AG04450 (cell line): Measurements from ENCODE around the gene GRID1. TPM values are rescaled to one million over a fixed set of nuclear protein-coding genes. Genes with fewer than 3 reads are reported as not detected.

Experiments used
- CTCF ChIA-PET: fragments of 300-600, 350-600 bp; formaldehyde crosslinking; extraction: SDS; loops from one replicate; lab custom pipeline; 2022; ENCODE audit warnings: antibody characterized with exemption, inconsistent platforms; lab: Charles Lee
- POLR2A ChIA-PET: fragments of 350-600 bp; formaldehyde crosslinking; extraction: SDS; loops from one replicate; lab custom pipeline; 2021; ENCODE audit warnings: antibody characterized with exemption, inconsistent platforms; lab: Yijun Ruan, JAX
- DNase-seq: peaks from one replicate; pipeline ENCODE4 v3.0.0-alpha.2; 2011; ENCODE audit warnings: low read depth, low spot score
- H3K27ac ChIP-seq: one replicate; pipeline ENCODE4 v1.5.1; 2012; ENCODE audit warnings: low read depth, low read length, control low read depth
- H3K27me3 ChIP-seq: one replicate; pipeline ENCODE4 v1.6.0; 2012; ENCODE audit warnings: low read length; ENCODE audit not compliant: control insufficient read depth, insufficient read depth
- H3K4me3 ChIP-seq: 2 replicates; pipeline ENCODE4 v1.5.1; 2011; ENCODE audit warnings: mild to moderate bottlenecking, low read depth, low read length, control low read depth
- H3K9me3 ChIP-seq: 2 replicates; pipeline ENCODE4 v1.5.1; 2012; ENCODE audit warnings: low read length; ENCODE audit not compliant: control insufficient read depth, insufficient read depth
- CTCF ChIP-seq: IDR thresholded peaks from 2 replicates; pipeline ENCODE4 v1.5.1; 2011; ENCODE audit warnings: low read depth, low read length, control low read depth, inconsistent platforms
- polyA plus RNA-seq: library from polyadenylated mRNA; depleted of rRNA; stranded (reverse); fragments of >200 nt; gene quantifications from 2 replicates; pipeline ENCODE4 v1.2.3, GENCODE V29; 2011

GRID1 gene
- polyA plus RNA-seq, 1 experiment = not detected

GRCh38 chr10:85612833-85613232, 753.8 kb downstream of the GRID1 start:
- CTCF ChIA-PET = no interaction called here
- H3K27ac ChIP-seq = no peak overlapping the region
- POLR2A ChIA-PET = no interaction called here
- no peaks in the 10 kb centered on the region for H3K27me3 ChIP-seq
- DNase-seq = no peak
- no peak overlapping the region for H3K4me3 ChIP-seq
- peaks cover 54% of the 10 kb centered on the region for H3K9me3 ChIP-seq
- TF ChIP-seq CTCF = 0 out of 2 replicates have a peak, but pooled peaks have one; percentile 2

- DNase-seq = no peak
- no peak for TF ChIP-seq CTCF
- Histone ChIP-seq H3K9me3 (peaks cover 51% of the 10 kb centered on the region), H3K27ac (no peak overlapping the region), H3K27me3 (no peaks in the 10 kb centered on the region), H3K4me3 (no peak overlapping the region)
- CTCF ChIA-PET = no interaction called here
- POLR2A ChIA-PET = no interaction called here
These were observed 754.2 kb downstream of the GRID1 start for GRCh38 chr10:85612378-85612775.

- no peak for DNase-seq
- Histone ChIP-seq H3K27ac (no peak overlapping the region), H3K27me3 (no peaks in the 10 kb centered on the region), H3K9me3 (peaks cover 50% of the 10 kb centered on the region), H3K4me3 (no peak overlapping the region)
- ChIA-PET CTCF (no interaction called here), POLR2A (no interaction called here)
- TF ChIP-seq CTCF = no peak
These were observed 754.7 kb downstream of the GRID1 start for GRCh38 chr10:85611746-85612377.

GRCh38 chr10:85611093-85611740, 755.4 kb downstream of the GRID1 start:
- Histone ChIP-seq H3K9me3 (peaks cover 49% of the 10 kb centered on the region), H3K27ac (no peak overlapping the region), H3K4me3 (no peak overlapping the region), H3K27me3 (no peaks in the 10 kb centered on the region)
- ChIA-PET CTCF (no interaction called here), POLR2A (no interaction called here)
- no peak for TF ChIP-seq CTCF
- no peak for DNase-seq

GRCh38 chr10:85610381-85611092, 756.1 kb downstream of the GRID1 start:
- ChIA-PET POLR2A (no interaction called here), CTCF (no interaction called here)
- no peak for TF ChIP-seq CTCF

More at GRCh38 chr10:85610381-85611092, 756.1 kb downstream of the GRID1 start:
- no peak for DNase-seq
- peaks cover 53% of the 10 kb centered on the region for H3K9me3 ChIP-seq
- H3K4me3 ChIP-seq = no peak overlapping the region
- no peaks in the 10 kb centered on the region for H3K27me3 ChIP-seq
- no peak overlapping the region for H3K27ac ChIP-seq
